H1 (cell line): ENCODE data around the gene CTRL. TPM values are rescaled to one million over a fixed set of nuclear protein-coding genes. Genes with fewer than 3 reads are reported as not detected.

Experiments used
- CTCF ChIA-PET: fragments of 300-600 bp; sonication (Branson Sonifier 250); formaldehyde crosslinking; loops from one replicate; lab custom pipeline; 2021; ENCODE audit not compliant: partially characterized antibody; lab: Charles Lee
- POLR2A ChIA-PET: fragments of 300-600 bp; sonication (Branson Sonifier 250); formaldehyde crosslinking; loops from one replicate; lab custom pipeline; 2021; ENCODE audit warnings: inconsistent platforms; ENCODE audit not compliant: partially characterized antibody; lab: Charles Lee
- DNase-seq, 2 experiments: peaks; one replicate each; pipeline versions ENCODE4 v3.0.0 to v3.0.0-alpha.2; 2010 to 2022; ENCODE audit warnings: low spot score in 2 of 2, low read depth in 1 of 2, mixed read lengths in 1 of 2
- FAIRE-seq: peaks from 2 replicates; lab custom pipeline; 2011; peaks lifted over from hg19 to GRCh38; lab: Jason Lieb, UNC
- H2AFZ ChIP-seq: 2 replicates; pipeline ENCODE4 v1.8.1; 2012; ENCODE audit warnings: low read length, inconsistent platforms
- H2AK5ac ChIP-seq: 2 replicates; pipeline ENCODE4 v1.6.1; 2013; ENCODE audit warnings: low read depth, low read length
- H2BK120ac ChIP-seq: replicated peaks from 2 replicates; pipeline ENCODE3; 2013; ENCODE audit warnings: low read depth, low read length, inconsistent platforms
- H2BK12ac ChIP-seq: 2 replicates; pipeline ENCODE4 v1.6.1; 2013; ENCODE audit warnings: low read depth, low read length
- H2BK15ac ChIP-seq: 2 replicates; pipeline ENCODE4 v1.6.1; 2013; ENCODE audit warnings: low read length
- H2BK20ac ChIP-seq: 2 replicates; pipeline ENCODE4 v1.6.1; 2013; ENCODE audit warnings: low read length
- H2BK5ac ChIP-seq: 2 replicates; pipeline ENCODE4 v1.6.1; 2013; ENCODE audit warnings: low read depth, low read length
- H3K14ac ChIP-seq: 2 replicates; pipeline ENCODE4 v1.6.1; 2013; ENCODE audit warnings: inconsistent platforms; ENCODE audit not compliant: insufficient read length
- H3K18ac ChIP-seq: 2 replicates; pipeline ENCODE4 v1.6.1; 2013; ENCODE audit warnings: low read length; ENCODE audit errors: extremely low read depth
- H3K23ac ChIP-seq: 2 replicates; pipeline ENCODE4 v1.6.1; 2013; ENCODE audit warnings: inconsistent platforms; ENCODE audit not compliant: insufficient read length
- H3K23me2 ChIP-seq: 2 replicates; pipeline ENCODE4 v1.6.1; 2013; ENCODE audit warnings: low read depth, low read length
- H3K27ac ChIP-seq: 2 replicates; pipeline ENCODE4 v1.6.1; 2011; ENCODE audit warnings: low read depth, low read length, inconsistent platforms
- H3K27me3 ChIP-seq, 4 experiments: replicated peaks in 1 of 4; 1 replicate in 1 of 4; 2 replicates in 3 of 4; pipeline versions ENCODE4 v1.6.1 to v1.8.1; 2011 to 2013; ENCODE audit warnings: low read length in 3 of 4, mild to moderate bottlenecking in 3 of 4, inconsistent platforms in 2 of 4, mixed read lengths in 2 of 4, moderate library complexity in 1 of 4; ENCODE audit not compliant: control insufficient read depth in 3 of 4, insufficient read depth in 3 of 4; ENCODE audit errors: extremely low read depth in 1 of 4
- H3K36me3 ChIP-seq, 4 experiments: 2 replicates each; pipeline versions ENCODE4 v1.6.1 to v1.8.1; 2011 to 2013; ENCODE audit warnings: mild to moderate bottlenecking in 4 of 4, low read length in 3 of 4, moderate library complexity in 2 of 4, control low read depth in 1 of 4, inconsistent platforms in 1 of 4; ENCODE audit not compliant: insufficient read depth in 4 of 4, control insufficient read depth in 2 of 4
- H3K4ac ChIP-seq: replicated peaks from 2 replicates; pipeline ENCODE3; 2013; ENCODE audit warnings: low read length, low read depth, mixed read lengths, inconsistent platforms; ENCODE audit not compliant: insufficient read length
- H3K4me1 ChIP-seq, 4 experiments: replicated peaks in 1 of 4; 1 replicate in 1 of 4; 2 replicates in 3 of 4; pipeline versions ENCODE4 v1.6.1 to v1.8.1; 2011 to 2013; ENCODE audit warnings: low read length in 3 of 4, inconsistent platforms in 2 of 4, mixed read lengths in 1 of 4; ENCODE audit not compliant: insufficient read depth in 4 of 4, control insufficient read depth in 3 of 4
- H3K4me2 ChIP-seq, 2 experiments: 2 replicates each; pipeline versions ENCODE4 v1.6.1 to v1.8.1; 2011 to 2013; ENCODE audit warnings: low read depth in 2 of 2, low read length in 2 of 2, control low read depth in 1 of 2, inconsistent platforms in 1 of 2, mild to moderate bottlenecking in 1 of 2; ENCODE audit not compliant: insufficient read depth in 1 of 2
- H3K4me3 ChIP-seq, 4 experiments: fragments of 200-600, 300-600 bp in 1 of 4; sonication (generic), shearing (Covaris generic), sonication (Bioruptor Twin) in 1 of 4; 2 replicates each; pipeline versions ENCODE4 v1.5.1 to v1.8.1; 2011 to 2016; ENCODE audit warnings: low read length in 4 of 4, low read depth in 3 of 4, control low read depth in 2 of 4, inconsistent platforms in 2 of 4, mild to moderate bottlenecking in 2 of 4, mixed read lengths in 1 of 4, moderate library complexity in 1 of 4; ENCODE audit not compliant: insufficient read depth in 2 of 4; ENCODE audit errors: extremely low read depth in 1 of 4
- H3K56ac ChIP-seq: replicated peaks from 2 replicates; pipeline ENCODE3; 2013; ENCODE audit warnings: low read depth, mild to moderate bottlenecking, mixed read lengths, low read length, inconsistent platforms; ENCODE audit not compliant: insufficient read length
- H3K79me1 ChIP-seq: 2 replicates; pipeline ENCODE4 v1.6.1; 2013; ENCODE audit warnings: low read depth, low read length, control low read depth
- H3K79me2 ChIP-seq, 2 experiments: 2 replicates each; pipeline versions ENCODE4 v1.6.1 to v1.8.1; 2012 to 2013; ENCODE audit warnings: low read length in 2 of 2, mild to moderate bottlenecking in 2 of 2, inconsistent platforms in 1 of 2; ENCODE audit not compliant: insufficient read depth in 2 of 2, control insufficient read depth in 1 of 2
- H3K9ac ChIP-seq, 4 experiments: replicated peaks in 1 of 4; 1 replicate in 1 of 4; 2 replicates in 3 of 4; pipeline versions ENCODE4 v1.6.1 to v1.8.1; 2011 to 2013; ENCODE audit warnings: low read depth in 3 of 4, low read length in 3 of 4, control low read depth in 2 of 4, mild to moderate bottlenecking in 2 of 4, moderate library complexity in 2 of 4, inconsistent platforms in 1 of 4; ENCODE audit errors: extremely low read depth in 1 of 4
- H3K9me3 ChIP-seq, 2 experiments: 2 replicates each; pipeline versions ENCODE4 v1.6.1 to v1.8.1; 2012 to 2013; ENCODE audit warnings: mild to moderate bottlenecking in 2 of 2, moderate library complexity in 2 of 2, control low read depth in 1 of 2, inconsistent platforms in 1 of 2, low read depth in 1 of 2, low read length in 1 of 2, mixed read lengths in 1 of 2; ENCODE audit not compliant: insufficient read depth in 2 of 2
- H4K20me1 ChIP-seq, 2 experiments: replicated peaks in 1 of 2; 2 replicates each; pipeline versions ENCODE3 to v1.8.1; 2011 to 2013; ENCODE audit warnings: inconsistent platforms in 2 of 2, low read length in 2 of 2, mild to moderate bottlenecking in 1 of 2; ENCODE audit not compliant: insufficient read depth in 2 of 2, control insufficient read depth in 1 of 2
- H4K5ac ChIP-seq: 2 replicates; pipeline ENCODE4 v1.6.1; 2013; ENCODE audit warnings: low read length, low read depth, mixed read lengths, inconsistent platforms; ENCODE audit not compliant: insufficient read length
- H4K8ac ChIP-seq: 2 replicates; pipeline ENCODE4 v1.8.0; 2013; ENCODE audit warnings: mild to moderate bottlenecking, moderate library complexity, low read length, inconsistent platforms; ENCODE audit not compliant: insufficient read depth; ENCODE audit errors: extremely low read depth
- H4K91ac ChIP-seq: replicated peaks from 2 replicates; pipeline ENCODE3; 2013; ENCODE audit warnings: low read length, mixed read lengths, inconsistent platforms; ENCODE audit not compliant: insufficient read length
- ASH2L ChIP-seq: fragments of 200-600, 300-600 bp; sonication (generic); IDR thresholded peaks from one replicate; pipeline ENCODE4 v1.7.1; 2017; ENCODE audit warnings: low read length
- BCL11A ChIP-seq, 2 experiments: IDR thresholded peaks; one replicate each; pipeline ENCODE4 v1.6.1; 2011; ENCODE audit warnings: low read depth in 2 of 2, low read length in 2 of 2, mild to moderate bottlenecking in 2 of 2
- PHF8 ChIP-seq: fragments of 200-600 bp; sonication (generic); conservative IDR thresholded peaks from 2 replicates; pipeline ENCODE4 v1.7.1; 2012; ENCODE audit warnings: low read depth, mild to moderate bottlenecking, inconsistent platforms, low read length, moderate library complexity
- RAD21 ChIP-seq, 2 experiments: IDR thresholded peaks in 1 of 2; conservative IDR thresholded peaks in 1 of 2; 2 replicates each; pipeline ENCODE4 v1.6.1; 2011; ENCODE audit warnings: low read depth in 2 of 2, low read length in 2 of 2, improper control_type of control experiment in 1 of 2, inconsistent platforms in 1 of 2, mild to moderate bottlenecking in 1 of 2, moderate library complexity in 1 of 2
- RBBP5 ChIP-seq: IDR thresholded peaks from 2 replicates; pipeline ENCODE4 v1.7.1; 2012; ENCODE audit warnings: low read depth, mild to moderate bottlenecking, inconsistent platforms, low read length, moderate library complexity, borderline replicate concordance
- RNF2 ChIP-seq: fragments of 200-900, 300-1000 bp; sonication (generic); IDR thresholded peaks from 2 replicates; pipeline ENCODE4 v1.7.1; 2016; ENCODE audit warnings: borderline replicate concordance, low read depth, mild to moderate bottlenecking, antibody characterized with exemption, low read length; ENCODE audit not compliant: poor library complexity, severe bottlenecking; ENCODE audit errors: missing control alignments
- ZNF274 ChIP-seq: IDR thresholded peaks from 2 replicates; pipeline ENCODE4 v1.7.0; 2012; ENCODE audit warnings: low read length, borderline replicate concordance; ENCODE audit errors: extremely low read depth
- WGBS, 2 experiments: shearing (Covaris generic) in 1 of 2; methylation state at CpG; one replicate each; pipeline versions ENCODE4 v1.1.6 to v1.1.7; 2013 to 2015; ENCODE audit warnings: low lambda C conversion rate in 2 of 2, mixed read lengths in 2 of 2, inconsistent platforms in 1 of 2, low coverage in 1 of 2, missing lambda C conversion rate in 1 of 2; ENCODE audit not compliant: insufficient replicate concordance in 2 of 2, insufficient coverage in 1 of 2, insufficient read length in 1 of 2; ENCODE audit errors: extremely low coverage in 1 of 2, missing lambda C conversion rate in 1 of 2; 5-methylcytosine and 5-hydroxymethylcytosine counted together
- polyA plus RNA-seq, 7 experiments: library from polyadenylated mRNA; depleted of rRNA in 3 of 7; stranded (reverse) in 5 of 7; unstranded in 2 of 7; fragments of >200 nt in 5 of 7; fragments of 200-250 nt in 2 of 7; gene quantifications; 1 replicate in 5 of 7; 2 replicates in 1 of 7; 4 replicates in 1 of 7; pipeline versions ENCODE4 v1.2.1 to v1.2.3, GENCODE V29; 2011 to 2013; ENCODE audit warnings: missing spikeins in 2 of 7, mixed read lengths in 2 of 7
- total RNA-seq: library from RNA; stranded (reverse); fragmentation: NEBNext Ultra II Directional; extraction: Animal tissue kit (Norgen Biotek cat#: 25700); gene quantifications from 2 replicates; pipeline ENCODE4 v1.2.1, GENCODE V29; 2021
- TF ChIP-seq, protein P1 (sequence below), 3 experiments: IDR thresholded peaks; 1 replicate in 2 of 3; 2 replicates in 1 of 3; pipeline versions ENCODE4 v1.5.1 to v1.6.1; 2011; ENCODE audit warnings: low read length in 3 of 3, mild to moderate bottlenecking in 3 of 3, inconsistent platforms in 2 of 3, low read depth in 1 of 3, moderate library complexity in 1 of 3; ENCODE audit not compliant: insufficient read depth in 1 of 3; ENCODE audit errors: control extremely low read depth in 1 of 3
- TF ChIP-seq, protein P2 (sequence below): IDR thresholded peaks from 2 replicates; pipeline ENCODE4 v1.6.1; 2011; ENCODE audit warnings: low read depth, mild to moderate bottlenecking, low read length; ENCODE audit not compliant: insufficient read depth

The CTRL gene
- total and polyA plus RNA-seq, 2 of the 8 experiments (the other 6 are each of a cell fraction or from before 2014, with no cell fraction given): 1.7 to 4.2 TPM

DNA sequence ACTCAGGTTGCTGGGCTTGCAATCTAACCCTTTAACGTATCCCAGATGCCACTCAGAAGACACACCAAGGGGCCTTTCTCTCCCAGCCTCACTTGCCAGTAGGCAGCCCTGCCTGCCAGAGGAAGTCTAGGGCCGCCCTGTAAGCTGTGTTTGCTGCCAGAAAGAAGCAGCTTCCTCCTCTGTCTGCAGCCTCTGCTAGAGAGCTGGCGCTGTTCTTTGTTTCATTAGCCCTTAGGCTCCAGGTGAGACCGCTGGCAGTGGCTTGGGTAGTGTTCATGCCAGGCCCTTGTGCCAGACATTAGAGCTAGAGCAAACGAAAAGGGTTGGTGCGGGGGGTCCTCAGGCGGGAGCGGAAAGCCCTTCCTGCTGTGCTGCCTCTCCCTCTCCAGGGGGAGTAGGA lies 8.9 kb downstream of the CTRL start:
- H3K36me3 ChIP-seq: no peaks in the 10 kb centered on the region; a peak in 1 of 8 replicates
- H2BK5ac ChIP-seq: no peak overlapping the region
- no peak overlapping the region for H4K91ac ChIP-seq
- H3K4ac ChIP-seq: no peak overlapping the region
- no peaks in the 10 kb centered on the region for H3K27me3 ChIP-seq
- peaks cover 0 to 8% (median 4%) of the 10 kb centered on the region in 4 experiments; a peak in 5 of 7 replicates for H3K4me1 ChIP-seq
- no peak overlapping the region for H2BK12ac ChIP-seq
- H2BK120ac ChIP-seq: no peak overlapping the region
- H3K4me3 ChIP-seq: no peak overlapping the region
- peaks cover 13 to 20% of the 10 kb centered on the region in 2 experiments for H4K20me1 ChIP-seq
- no peaks in the 10 kb centered on the region for H3K79me1 ChIP-seq
- no peaks in the 10 kb centered on the region for H3K9me3 ChIP-seq
- WGBS, 2 experiments: 86% methylated on average over 8 of the region's 8 CpGs; no CpG with 5 or more reads in 1 of the 2 experiments
- H4K5ac ChIP-seq: no peak overlapping the region
- no peak overlapping the region for H3K23ac ChIP-seq
- no peaks in the 10 kb centered on the region for H3K23me2 ChIP-seq
- H3K56ac ChIP-seq: no peak overlapping the region
- H3K27ac ChIP-seq: no peak overlapping the region
- no peak overlapping the region for H3K18ac ChIP-seq
- no peak overlapping the region for H2BK20ac ChIP-seq
- no peak overlapping the region for H2AK5ac ChIP-seq
- no peak overlapping the region for H2AFZ ChIP-seq
- no peak overlapping the region for H3K4me2 ChIP-seq
- POLR2A ChIA-PET: interaction anchor here (0.8 to 2.0 kb wide), 6 partner anchors 9 to 44 kb away, joined by 3 to 9 read pairs (median 4); partner anchors contain the start of genes CTRL and NRN1L
- no peak overlapping the region for H3K9ac ChIP-seq
- H4K8ac ChIP-seq: no peak overlapping the region; the same call in 1 of the 2 replicates
- H2BK15ac ChIP-seq: no peak overlapping the region
- CTCF ChIA-PET: interaction anchor here (0.6 to 27.1 kb wide), 10 partner anchors 11 to 438 kb away, joined by 3 to 623 read pairs (median 4); partner anchors contain the start of genes CTRL, EDC4, NRN1L and PSKH1
- no peak overlapping the region for H3K14ac ChIP-seq
- DNase-seq (no peak), FAIRE-seq (no peak)
- no peaks in the 10 kb centered on the region; a peak in 1 of 4 replicates for H3K79me2 ChIP-seq
- TF ChIP-seq RNF2 (no peak), PHF8 (no peak), BCL11A (IDR thresholded peaks at IDR 0.05; ENCODE audit: low read depth in 2 of 2, low read length in 2 of 2) (no peak), RBBP5 (no peak), ASH2L (no peak), ZNF274 (no peak), RAD21 (IDR thresholded peaks at IDR 0.05 in 1 of 2, conservative IDR thresholded peaks at IDR 0.05 in 1 of 2; ENCODE audit: low read depth in 2 of 2, low read length in 2 of 2) (no peak)
- TF ChIP-seq, protein P1, sequence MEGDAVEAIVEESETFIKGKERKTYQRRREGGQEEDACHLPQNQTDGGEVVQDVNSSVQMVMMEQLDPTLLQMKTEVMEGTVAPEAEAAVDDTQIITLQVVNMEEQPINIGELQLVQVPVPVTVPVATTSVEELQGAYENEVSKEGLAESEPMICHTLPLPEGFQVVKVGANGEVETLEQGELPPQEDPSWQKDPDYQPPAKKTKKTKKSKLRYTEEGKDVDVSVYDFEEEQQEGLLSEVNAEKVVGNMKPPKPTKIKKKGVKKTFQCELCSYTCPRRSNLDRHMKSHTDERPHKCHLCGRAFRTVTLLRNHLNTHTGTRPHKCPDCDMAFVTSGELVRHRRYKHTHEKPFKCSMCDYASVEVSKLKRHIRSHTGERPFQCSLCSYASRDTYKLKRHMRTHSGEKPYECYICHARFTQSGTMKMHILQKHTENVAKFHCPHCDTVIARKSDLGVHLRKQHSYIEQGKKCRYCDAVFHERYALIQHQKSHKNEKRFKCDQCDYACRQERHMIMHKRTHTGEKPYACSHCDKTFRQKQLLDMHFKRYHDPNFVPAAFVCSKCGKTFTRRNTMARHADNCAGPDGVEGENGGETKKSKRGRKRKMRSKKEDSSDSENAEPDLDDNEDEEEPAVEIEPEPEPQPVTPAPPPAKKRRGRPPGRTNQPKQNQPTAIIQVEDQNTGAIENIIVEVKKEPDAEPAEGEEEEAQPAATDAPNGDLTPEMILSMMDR (IDR thresholded peaks at IDR 0.05; ENCODE audit: control extremely low read depth in 1 of 3, insufficient read depth in 1 of 3, low read depth in 1 of 3, low read length in 3 of 3): no peak
- TF ChIP-seq, protein P2, sequence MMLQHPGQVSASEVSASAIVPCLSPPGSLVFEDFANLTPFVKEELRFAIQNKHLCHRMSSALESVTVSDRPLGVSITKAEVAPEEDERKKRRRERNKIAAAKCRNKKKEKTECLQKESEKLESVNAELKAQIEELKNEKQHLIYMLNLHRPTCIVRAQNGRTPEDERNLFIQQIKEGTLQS: no peak
